Hepatic stellate cell (primary cell): ENCODE measurements around the gene AKT3.
A peak's percentile ranks its signal among the peaks of the same experiment; 100 is the strongest.
"Not testable (repeated sequence)": the region's sequence is repeated elsewhere in the genome, so short reads cannot be mapped to it uniquely, and the experiment has no call there.

Experiments used
- DNase-seq: peaks from one replicate; pipeline ENCODE4 v3.0.0; 2011; ENCODE audit warnings: low spot score

Gene AKT3

GRCh38 chr1:243783714-243784113, 66.3 kb downstream of the AKT3 start:
- no peak for DNase-seq

GRCh38 chr1:243772361-243773050, 77.5 kb downstream of the AKT3 start:
- not testable (repeated sequence) for DNase-seq

- DNase-seq: no peak
Measured at GRCh38 chr1:243770860-243771259, 79.2 kb downstream of the AKT3 start.

- DNase-seq: no peak
Measured at GRCh38 chr1:243765676-243766075, 84.4 kb downstream of the AKT3 start.

- no peak for DNase-seq
Measured at GRCh38 chr1:243763806-243764205, 86.2 kb downstream of the AKT3 start.

- no peak for DNase-seq
Measured at GRCh38 chr1:243758647-243759046, 91.4 kb downstream of the AKT3 start.

GRCh38 chr1:243756529-243756928, 93.5 kb downstream of the AKT3 start:
- DNase-seq: no peak

- no peak for DNase-seq
Measured at GRCh38 chr1:243754348-243754747, 95.7 kb downstream of the AKT3 start.

GRCh38 chr1:243751506-243751905, 98.5 kb downstream of the AKT3 start:
- DNase-seq: no peak

GRCh38 chr1:243748706-243749283, 101.2 kb downstream of the AKT3 start:
- peak; percentile 67 for DNase-seq

GRCh38 chr1:243748227-243748626, 101.8 kb downstream of the AKT3 start:
- no peak for DNase-seq

GRCh38 chr1:243746751-243747150, 103.3 kb downstream of the AKT3 start:
- no peak for DNase-seq

GRCh38 chr1:243745356-243745755, 104.7 kb downstream of the AKT3 start:
- no peak for DNase-seq

GRCh38 chr1:243742819-243743218, 107.2 kb downstream of the AKT3 start:
- peak; percentile 73 for DNase-seq

- DNase-seq: peak; percentile 21
Measured at GRCh38 chr1:243740255-243740999, 109.6 kb downstream of the AKT3 start.

- DNase-seq: no peak
Measured at GRCh38 chr1:243739335-243740003, 110.6 kb downstream of the AKT3 start.

GRCh38 chr1:243738020-243738419, 112.0 kb downstream of the AKT3 start:
- no peak for DNase-seq

- no peak for DNase-seq
Measured at GRCh38 chr1:243735457-243735856, 114.6 kb downstream of the AKT3 start.

- DNase-seq: no peak
Measured at GRCh38 chr1:243734308-243734695, 115.7 kb downstream of the AKT3 start.

GRCh38 chr1:243733670-243734307, 116.3 kb downstream of the AKT3 start:
- no peak for DNase-seq

- no peak for DNase-seq
Measured at GRCh38 chr1:243732637-243733036, 117.4 kb downstream of the AKT3 start.

GRCh38 chr1:243731974-243732625, 117.9 kb downstream of the AKT3 start:
- DNase-seq: no peak
